ENCODE measurements around the gene MC1R. TPM values are rescaled to one million over a fixed set of nuclear protein-coding genes. Genes with fewer than 3 reads are reported as not detected.
"Not testable (repeated sequence)": the region's sequence is repeated elsewhere in the genome, so short reads cannot be mapped to it uniquely, and the experiment has no call there.

MC1R gene
- total and polyA plus RNA-seq, 8 donors, result 1.3 to 11.3 (median 2.9) TPM

- Histone ChIP-seq H3K4me1 (peaks cover 0 to 11% (median 2%) of the 10 kb centered on the region in 4 donors), H3K27ac (no peak overlapping the region), H3K36me3 (peaks cover 12 to 68% (median 61%) of the 10 kb centered on the region in 4 donors), H3K4me3 (no peak overlapping the region), H3K27me3 (no peaks in the 10 kb centered on the region), H3K9me3 (no peaks in the 10 kb centered on the region)
- 88 to 89% (median 88%) methylated on average over 23 to 30 of the region's 30 CpGs for WGBS, 5 donors
- intact Hi-C loops (cut with DNase I; ENCODE audit: low total_unique reads), result no loop called here
- TF ChIP-seq POLR2AphosphoS5 (IDR thresholded peaks at IDR 0.05) (no peak), EP300 (IDR thresholded peaks at IDR 0.05) (no peak), POLR2A (IDR thresholded peaks at IDR 0.05) (no peak)
- TF ChIP-seq, protein P1, sequence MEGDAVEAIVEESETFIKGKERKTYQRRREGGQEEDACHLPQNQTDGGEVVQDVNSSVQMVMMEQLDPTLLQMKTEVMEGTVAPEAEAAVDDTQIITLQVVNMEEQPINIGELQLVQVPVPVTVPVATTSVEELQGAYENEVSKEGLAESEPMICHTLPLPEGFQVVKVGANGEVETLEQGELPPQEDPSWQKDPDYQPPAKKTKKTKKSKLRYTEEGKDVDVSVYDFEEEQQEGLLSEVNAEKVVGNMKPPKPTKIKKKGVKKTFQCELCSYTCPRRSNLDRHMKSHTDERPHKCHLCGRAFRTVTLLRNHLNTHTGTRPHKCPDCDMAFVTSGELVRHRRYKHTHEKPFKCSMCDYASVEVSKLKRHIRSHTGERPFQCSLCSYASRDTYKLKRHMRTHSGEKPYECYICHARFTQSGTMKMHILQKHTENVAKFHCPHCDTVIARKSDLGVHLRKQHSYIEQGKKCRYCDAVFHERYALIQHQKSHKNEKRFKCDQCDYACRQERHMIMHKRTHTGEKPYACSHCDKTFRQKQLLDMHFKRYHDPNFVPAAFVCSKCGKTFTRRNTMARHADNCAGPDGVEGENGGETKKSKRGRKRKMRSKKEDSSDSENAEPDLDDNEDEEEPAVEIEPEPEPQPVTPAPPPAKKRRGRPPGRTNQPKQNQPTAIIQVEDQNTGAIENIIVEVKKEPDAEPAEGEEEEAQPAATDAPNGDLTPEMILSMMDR (IDR thresholded peaks at IDR 0.05), result no peak
- DNase-seq, result no peak
These were observed 47.0 kb downstream of the MC1R start for GRCh38 chr16:89965447-89966225.

GRCh38 chr16:89966756-89967155, 48.1 kb downstream of the MC1R start:
- H3K9me3 ChIP-seq, result no peaks in the 10 kb centered on the region
- whole genome bisulfite sequencing, 5 donors, result 82 to 88% (median 83%) methylated on average over 4 to 9 of the region's 9 CpGs
- TF ChIP-seq EP300 (IDR thresholded peaks at IDR 0.05) (no peak), POLR2AphosphoS5 (IDR thresholded peaks at IDR 0.05) (no peak), POLR2A (IDR thresholded peaks at IDR 0.05) (no peak)
- TF ChIP-seq, protein P1 (IDR thresholded peaks at IDR 0.05), result no peak

GRCh38 chr16:89967436-89967835, 48.8 kb downstream of the MC1R start:
- Histone ChIP-seq H3K4me1 (peaks cover 14 to 26% (median 17%) of the 10 kb centered on the region in 4 donors), H3K36me3 (peaks cover 7 to 50% (median 43%) of the 10 kb centered on the region in 4 donors)
- intact Hi-C loops (cut with DNase I; ENCODE audit: low total_unique reads); H3K27me3 ChIP-seq; H3K9me3 ChIP-seq; H3K27ac ChIP-seq; DNase-seq; H3K4me3 ChIP-seq: not testable (repeated sequence)
- whole genome bisulfite sequencing, 5 donors, result 80 to 87% (median 85%) methylated on average over 5 of the region's 5 CpGs

More at GRCh38 chr16:89966756-89967155, 48.1 kb downstream of the MC1R start:
- Histone ChIP-seq H3K36me3 (peaks cover 7 to 57% (median 50%) of the 10 kb centered on the region in 4 donors), H3K4me3 (no peak overlapping the region), H3K4me1 (peaks cover 10 to 22% (median 13%) of the 10 kb centered on the region in 4 donors), H3K27ac (no peak overlapping the region), H3K27me3 (no peaks in the 10 kb centered on the region)
- intact Hi-C loops (cut with DNase I; ENCODE audit: low total_unique reads), result no loop called here
- DNase-seq, result no peak

- intact Hi-C loops (cut with DNase I; ENCODE audit: low total_unique reads); H3K27ac ChIP-seq: not testable (repeated sequence)
- WGBS, 5 donors, result 83 to 89% (median 86%) methylated on average over 11 of the region's 11 CpGs
These were observed 49.4 kb downstream of the MC1R start for GRCh38 chr16:89968074-89968473.

GRCh38 chr16:89969741-89970410, 51.2 kb downstream of the MC1R start:
- no peaks in the 10 kb centered on the region for H3K27me3 ChIP-seq
- no peak for DNase-seq
- intact Hi-C loops (cut with DNase I; ENCODE audit: low total_unique reads), result no loop called here
- H3K4me3 ChIP-seq, result no peak overlapping the region
- H3K27ac ChIP-seq, result no peak overlapping the region
- peaks cover 22 to 44% (median 37%) of the 10 kb centered on the region in 4 donors for H3K4me1 ChIP-seq
- TF ChIP-seq POLR2A (IDR thresholded peaks at IDR 0.05) (no peak), EP300 (IDR thresholded peaks at IDR 0.05) (no peak), POLR2AphosphoS5 (IDR thresholded peaks at IDR 0.05) (no peak)
- TF ChIP-seq, protein P1 (IDR thresholded peaks at IDR 0.05), result no peak
- no peaks in the 10 kb centered on the region for H3K9me3 ChIP-seq
- H3K36me3 ChIP-seq, result peaks cover 4 to 31% (median 20%) of the 10 kb centered on the region in 4 donors
- 86 to 96% (median 92%) methylated on average over 6 of the region's 6 CpGs for WGBS, 5 donors

More at GRCh38 chr16:89968074-89968473, 49.4 kb downstream of the MC1R start:
- not testable (repeated sequence) for H3K4me3 ChIP-seq, H3K27me3 ChIP-seq, H3K9me3 ChIP-seq, DNase-seq
- H3K4me1 ChIP-seq, result peaks cover 14 to 26% (median 19%) of the 10 kb centered on the region in 4 donors
- H3K36me3 ChIP-seq, result peaks cover 7 to 49% (median 38%) of the 10 kb centered on the region in 4 donors

All from stomach (tissue), 9 donors.